ENCODE data around the gene NT5M. TPM values are rescaled to one million over a fixed set of nuclear protein-coding genes. Genes with fewer than 3 reads are reported as not detected.

Gene NT5M
- total and polyA plus RNA-seq, 9 of the 15 experiments (the other 6 are each of a cell fraction or from before 2014, with no cell fraction given): 0.24 to 10.1 (median 3.4) TPM

DNA sequence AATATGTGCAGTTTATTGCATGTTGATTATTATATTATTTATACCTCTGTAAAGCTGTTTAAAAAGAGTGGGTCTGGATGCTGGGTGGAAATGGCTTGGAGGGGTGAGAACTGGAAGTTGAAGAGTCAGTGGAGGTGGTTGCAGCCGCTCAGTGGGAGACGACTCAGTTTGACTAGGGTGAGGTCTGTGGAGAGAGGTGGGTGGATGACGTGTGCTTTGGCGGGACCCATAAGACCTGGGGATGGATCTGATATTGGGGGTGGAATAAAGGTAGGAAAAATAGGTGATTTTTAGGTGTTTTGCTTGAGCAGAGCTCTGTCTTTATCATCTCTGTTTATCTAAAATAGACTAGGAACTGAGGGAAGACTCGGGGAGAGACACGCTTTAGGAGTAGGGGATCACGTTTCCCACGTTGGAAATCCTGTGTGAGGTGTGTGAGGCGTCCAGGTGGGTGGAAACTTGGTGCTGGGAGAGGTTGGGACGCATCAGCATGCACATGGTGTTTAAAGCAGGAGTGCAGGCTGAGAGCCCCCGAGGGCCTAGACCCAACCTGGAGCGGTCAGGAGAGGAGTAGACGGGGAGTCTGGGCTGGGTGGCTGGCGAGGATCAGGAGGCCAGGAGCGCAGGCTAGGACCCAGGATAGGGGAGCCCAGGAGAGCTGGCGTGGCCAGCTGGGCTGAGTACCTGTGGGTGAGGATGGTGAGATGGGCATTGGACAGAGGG is 17.2 kb downstream of the NT5M start (continued):
- no peak for TF ChIP-seq TCF3 (CRISPR knock-in tag; IDR thresholded peaks at IDR 0.05)
- TF ChIP-seq ZNF589 (CRISPR knock-in tag; IDR thresholded peaks at IDR 0.05; ENCODE audit: low read depth): no peak
- no peak for TF ChIP-seq POLR3A (IDR thresholded peaks at IDR 0.05; ENCODE audit: borderline replicate concordance, extremely low read depth, insufficient read depth, insufficient read length)
- no peak for TF ChIP-seq RB1 (IDR thresholded peaks at IDR 0.05; ENCODE audit: low read depth)
- no peak for TF ChIP-seq TRIM28 (IDR thresholded peaks at IDR 0.05)

DNA sequence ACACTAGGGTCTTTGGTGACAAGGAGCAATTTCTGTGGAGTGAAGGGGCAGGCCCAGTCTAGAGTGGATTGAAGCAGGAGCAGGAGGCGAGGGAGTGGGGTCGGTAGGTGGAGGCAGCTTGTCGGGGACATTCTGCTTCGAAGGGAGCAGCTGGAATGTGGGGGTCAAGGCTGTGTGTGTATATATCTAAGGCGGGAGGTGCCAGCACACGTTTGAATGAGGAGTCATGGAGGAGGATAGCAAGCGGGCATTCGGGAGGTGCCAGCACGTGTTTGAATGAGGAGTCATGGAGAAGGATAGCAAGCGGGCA is 17.7 kb downstream of the NT5M start:
- no peaks in the 10 kb centered on the region for H4K20me1 ChIP-seq (replicated peaks; ENCODE audit: control insufficient read depth, insufficient read depth, low read length)
- FAIRE-seq: no peak
- no peaks in the 10 kb centered on the region for H3K27me3 ChIP-seq (ENCODE audit: control insufficient read depth in 2 of 2, insufficient read depth in 2 of 2, low read length in 2 of 2)
- CTCF ChIA-PET (ENCODE audit: low intra/inter-chr PET ratio): no interaction called here
- no peak overlapping the region for H3K4me3 ChIP-seq
- H3K9me3 ChIP-seq (replicated peaks; ENCODE audit: control insufficient read depth, insufficient read depth, low read depth, low read length): no peaks in the 10 kb centered on the region
- 73% methylated on average over 9 of the region's 10 CpGs for WGBS (ENCODE audit: insufficient coverage, low coverage, missing lambda C conversion rate)
- H3K4me2 ChIP-seq (ENCODE audit: insufficient read depth, low read length): no peak overlapping the region
- H3K9me1 ChIP-seq (ENCODE audit: control insufficient read depth, insufficient read depth, low read length): no peaks in the 10 kb centered on the region
- no peaks in the 10 kb centered on the region for H3K4me1 ChIP-seq (replicated peaks in 1 of 2; ENCODE audit: control insufficient read depth in 2 of 2, insufficient read depth in 2 of 2, low read length in 2 of 2)
- POLR2A ChIA-PET: no interaction called here
- no TSS peak for BruUV-seq (replicated peaks)
- intact Hi-C loops (cut with micrococcal nuclease): no loop called here
- no peaks in the 10 kb centered on the region for H3K79me2 ChIP-seq (ENCODE audit: control insufficient read depth, insufficient read depth, low read length)
- no peak overlapping the region for H2AFZ ChIP-seq (ENCODE audit: low read depth, low read length)
- TF ChIP-seq TOE1 (IDR thresholded peaks at IDR 0.05; ENCODE audit: borderline replicate concordance): no peak
- no peak for TF ChIP-seq TOE1 (CRISPR knock-in tag; IDR thresholded peaks at IDR 0.05; ENCODE audit: borderline replicate concordance, low read depth)
- TF ChIP-seq, protein P1, sequence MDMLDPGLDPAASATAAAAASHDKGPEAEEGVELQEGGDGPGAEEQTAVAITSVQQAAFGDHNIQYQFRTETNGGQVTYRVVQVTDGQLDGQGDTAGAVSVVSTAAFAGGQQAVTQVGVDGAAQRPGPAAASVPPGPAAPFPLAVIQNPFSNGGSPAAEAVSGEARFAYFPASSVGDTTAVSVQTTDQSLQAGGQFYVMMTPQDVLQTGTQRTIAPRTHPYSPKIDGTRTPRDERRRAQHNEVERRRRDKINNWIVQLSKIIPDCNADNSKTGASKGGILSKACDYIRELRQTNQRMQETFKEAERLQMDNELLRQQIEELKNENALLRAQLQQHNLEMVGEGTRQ (CRISPR knock-in tag; IDR thresholded peaks at IDR 0.05): no peak
- TF ChIP-seq STAT6 (CRISPR knock-in tag; IDR thresholded peaks at IDR 0.05): no peak
- in situ Hi-C loops (cut with MboI): no loop called here
- H3K9ac ChIP-seq (ENCODE audit: insufficient read depth in 1 of 2, low read depth in 2 of 2, low read length in 2 of 2): 0 out of 4 replicates have a peak overlapping the region, but pooled peaks of 1 of the 2 experiments have one; percentile 13
- DNase-seq (ENCODE audit: extremely low read depth in 1 of 4, low spot score in 3 of 4): peak in 1 of 4 experiments; percentile 3
- no peak for ATAC-seq
- no peak overlapping the region for H3K27ac ChIP-seq (ENCODE audit: extremely low read depth, low read depth, low read length)
- H3K36me3 ChIP-seq (ENCODE audit: control insufficient read depth, insufficient read depth, low read length): 0 out of 3 replicates have a peak, but pooled peaks cover 3% of the 10 kb centered on the region

All from K562 (cell line).